ENCODE measurements around the gene BEST4.
"Not testable (repeated sequence)": the region's sequence is repeated elsewhere in the genome, so short reads cannot be mapped to it uniquely, and the experiment has no call there.

BEST4 gene

GRCh38 chr1:44803062-44803311, 15.0 kb upstream of the BEST4 start:
- in situ Hi-C loops (cut with MboI; ENCODE audit: low sequenced_read_pairs): no loop called here

DNA sequence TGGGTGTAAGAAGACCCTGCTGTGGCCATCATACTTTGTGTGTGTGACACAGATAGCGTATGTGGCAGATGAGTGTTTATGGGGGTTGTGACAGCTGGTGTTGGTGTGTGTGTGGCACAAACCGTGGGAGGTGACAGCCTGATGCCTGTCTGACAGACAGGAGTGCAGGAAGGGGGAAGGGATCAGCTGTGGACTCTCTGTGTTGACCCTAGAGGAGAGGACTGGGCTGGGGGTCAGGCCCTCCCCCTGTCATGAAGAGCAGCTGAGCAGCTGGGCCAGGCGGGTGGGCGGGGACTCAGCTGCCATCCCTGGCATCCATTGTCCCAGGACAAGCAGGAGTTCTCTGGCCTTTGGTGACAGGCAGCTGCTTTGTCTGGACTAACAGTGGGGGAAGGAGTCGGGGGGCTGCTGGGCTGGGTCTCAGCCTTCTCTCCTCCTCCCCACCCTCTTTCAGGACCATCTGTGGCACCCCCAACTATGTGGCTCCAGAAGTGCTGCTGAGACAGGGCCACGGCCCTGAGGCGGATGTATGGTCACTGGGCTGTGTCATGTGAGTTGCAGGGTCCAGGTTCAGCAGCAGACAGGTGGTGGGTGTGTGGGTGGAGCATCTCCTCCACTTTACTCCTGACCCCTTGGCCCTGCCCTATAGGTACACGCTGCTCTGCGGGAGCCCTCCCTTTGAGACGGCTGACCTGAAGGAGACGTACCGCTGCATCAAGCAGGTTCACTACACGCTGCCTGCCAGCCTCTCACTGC, 14.5 kb upstream of the BEST4 start:
- in situ Hi-C loops (cut with MboI; ENCODE audit: low sequenced_read_pairs): no loop called here

DNA sequence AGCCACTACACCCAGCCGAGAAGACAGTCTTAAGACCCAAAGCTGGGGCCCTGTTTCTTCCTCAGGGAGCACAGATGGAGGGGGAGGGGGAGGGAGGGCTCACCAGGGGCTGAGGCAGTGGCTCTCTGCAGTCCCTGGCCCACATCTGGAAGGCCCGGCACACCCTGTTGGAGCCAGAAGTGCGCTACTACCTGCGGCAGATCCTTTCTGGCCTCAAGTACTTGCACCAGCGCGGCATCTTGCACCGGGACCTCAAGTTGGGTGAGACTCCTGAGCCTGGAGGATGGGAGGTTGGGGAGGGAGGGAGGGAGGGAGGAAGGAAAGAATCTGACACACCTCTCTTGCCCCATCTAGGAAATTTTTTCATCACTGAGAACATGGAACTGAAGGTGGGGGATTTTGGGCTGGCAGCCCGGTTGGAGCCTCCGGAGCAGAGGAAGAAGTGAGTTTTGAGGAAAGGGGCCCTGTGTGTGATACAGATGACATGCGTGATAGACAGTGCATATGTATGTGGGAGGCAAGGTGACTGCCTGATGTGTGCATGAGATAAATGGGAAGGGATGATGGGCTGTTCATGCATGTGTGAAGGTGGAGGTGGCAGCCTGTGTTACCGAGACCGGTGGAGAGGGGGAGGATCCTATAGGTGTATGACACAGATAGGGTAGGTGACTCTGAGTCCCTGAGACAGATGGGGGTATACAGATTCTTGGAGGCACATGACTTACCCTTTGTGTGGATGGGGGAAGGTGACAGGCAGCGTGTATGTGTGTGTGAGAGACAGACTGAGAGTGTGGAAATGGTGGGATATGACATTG, 13.7 kb upstream of the BEST4 start:
- in situ Hi-C loops (cut with MboI; ENCODE audit: low sequenced_read_pairs): no loop called here

- in situ Hi-C loops (cut with MboI; ENCODE audit: low sequenced_read_pairs): no loop called here
These were observed 12.0 kb upstream of the BEST4 start, which contains the start of gene PLK3 for GRCh38 chr1:44799770-44800584. PLK3 (plus strand) TSS chr1:44800377; CDS start chr1:44800464, 87 bp downstream.

GRCh38 chr1:44798481-44799365, 10.8 kb upstream of the BEST4 start:
- in situ Hi-C loops (cut with MboI; ENCODE audit: low sequenced_read_pairs): no loop called here

GRCh38 chr1:44797886-44798285, 9.9 kb upstream of the BEST4 start:
- in situ Hi-C loops (cut with MboI; ENCODE audit: low sequenced_read_pairs): not testable (repeated sequence)

- in situ Hi-C loops (cut with MboI; ENCODE audit: low sequenced_read_pairs): no loop called here
These were observed 4.9 kb upstream of the BEST4 start for GRCh38 chr1:44792736-44793502.

DNA sequence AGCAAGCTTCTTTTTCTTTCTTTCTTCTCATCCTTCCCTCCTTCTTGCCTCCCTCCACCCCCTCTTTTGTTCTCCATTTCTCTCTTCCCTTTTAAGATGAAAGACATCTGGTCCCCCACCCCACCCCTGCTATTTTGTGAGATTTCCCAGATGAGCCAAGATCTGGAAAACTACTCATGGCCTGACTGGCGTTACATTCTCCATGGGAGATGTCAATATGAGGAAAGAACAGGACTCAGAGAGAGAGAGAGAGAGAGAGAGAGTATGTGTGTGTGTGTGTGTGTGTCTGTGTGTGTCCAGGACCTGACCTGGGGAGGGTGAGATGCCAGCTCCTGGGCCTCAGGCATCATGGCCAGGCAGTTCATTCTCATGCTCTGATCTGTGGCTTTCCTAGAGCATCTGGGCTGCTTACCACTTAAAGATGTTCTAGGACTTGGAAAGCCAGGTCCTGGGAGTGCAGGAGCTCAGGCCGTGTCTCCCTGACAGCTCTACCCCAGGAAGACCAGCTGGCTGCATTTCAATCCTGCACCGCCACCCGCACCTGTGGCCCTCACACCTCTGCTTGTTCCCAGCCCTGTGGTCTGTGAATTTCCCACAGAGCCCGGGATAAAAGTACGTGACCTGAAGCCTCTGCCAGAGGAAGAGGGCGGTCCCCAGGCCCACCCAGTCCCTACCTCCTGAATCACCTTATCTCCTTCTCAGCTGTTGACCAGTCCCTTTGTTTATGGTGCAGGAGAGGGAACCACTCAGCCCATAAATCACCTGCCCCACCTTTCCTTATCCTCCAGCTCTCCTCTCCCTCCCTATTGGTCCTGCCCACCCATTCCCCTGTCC, 3.2 kb upstream of the BEST4 start:
- in situ Hi-C loops (cut with MboI; ENCODE audit: low sequenced_read_pairs): no loop called here

DNA sequence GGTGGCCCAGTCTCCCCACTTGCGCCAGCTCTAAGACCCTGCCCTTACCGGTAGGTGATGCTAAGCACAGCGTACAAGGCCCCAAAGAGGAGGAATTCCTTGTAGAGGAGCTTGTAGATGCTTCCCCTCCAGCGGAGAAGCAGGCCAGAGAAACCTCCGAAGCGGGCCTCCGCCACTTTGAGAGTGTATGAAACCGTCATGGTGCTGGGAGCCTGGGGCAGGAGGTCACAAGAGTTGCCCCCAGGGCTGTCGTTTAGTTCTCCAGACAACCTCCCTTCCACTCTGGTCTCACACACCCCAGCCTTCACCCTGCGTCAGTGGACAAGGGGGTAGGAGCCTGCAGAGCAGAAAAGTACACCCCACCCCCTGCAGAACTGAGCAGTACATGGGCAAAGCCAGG, 464 bp downstream of the BEST4 start:
- in situ Hi-C loops (cut with MboI; ENCODE audit: low sequenced_read_pairs): no loop called here

DNA sequence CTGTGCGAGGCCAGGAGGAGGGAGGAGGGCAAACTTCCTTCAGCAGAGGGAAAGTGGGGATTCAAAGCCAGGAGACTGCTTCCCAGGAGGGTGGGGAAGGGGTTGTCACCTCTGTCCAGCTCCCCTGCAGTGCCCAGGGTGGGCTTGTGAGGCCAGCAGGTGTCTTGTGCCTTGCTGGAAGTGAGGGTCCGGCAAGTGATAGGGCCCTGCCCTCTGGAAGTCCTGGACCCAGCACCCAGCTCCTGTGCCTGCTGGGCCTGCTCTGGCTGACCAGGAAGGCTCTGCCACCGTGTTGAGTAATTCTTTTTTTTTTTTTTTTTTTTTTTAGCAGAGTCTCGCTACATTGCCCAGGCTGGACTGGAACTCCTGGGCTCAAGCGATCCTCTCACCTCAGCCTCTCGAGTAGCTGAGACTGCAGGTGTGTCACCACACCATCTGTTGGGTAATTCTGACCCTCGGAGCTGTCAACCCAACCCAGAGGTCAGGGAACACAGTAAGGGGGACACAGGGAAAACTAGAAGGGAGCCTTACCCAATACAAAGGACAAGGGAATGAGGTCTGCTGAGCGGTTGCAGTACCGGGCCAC, 1.0 kb downstream of the BEST4 start:
- in situ Hi-C loops (cut with MboI; ENCODE audit: low sequenced_read_pairs): no loop called here

DNA sequence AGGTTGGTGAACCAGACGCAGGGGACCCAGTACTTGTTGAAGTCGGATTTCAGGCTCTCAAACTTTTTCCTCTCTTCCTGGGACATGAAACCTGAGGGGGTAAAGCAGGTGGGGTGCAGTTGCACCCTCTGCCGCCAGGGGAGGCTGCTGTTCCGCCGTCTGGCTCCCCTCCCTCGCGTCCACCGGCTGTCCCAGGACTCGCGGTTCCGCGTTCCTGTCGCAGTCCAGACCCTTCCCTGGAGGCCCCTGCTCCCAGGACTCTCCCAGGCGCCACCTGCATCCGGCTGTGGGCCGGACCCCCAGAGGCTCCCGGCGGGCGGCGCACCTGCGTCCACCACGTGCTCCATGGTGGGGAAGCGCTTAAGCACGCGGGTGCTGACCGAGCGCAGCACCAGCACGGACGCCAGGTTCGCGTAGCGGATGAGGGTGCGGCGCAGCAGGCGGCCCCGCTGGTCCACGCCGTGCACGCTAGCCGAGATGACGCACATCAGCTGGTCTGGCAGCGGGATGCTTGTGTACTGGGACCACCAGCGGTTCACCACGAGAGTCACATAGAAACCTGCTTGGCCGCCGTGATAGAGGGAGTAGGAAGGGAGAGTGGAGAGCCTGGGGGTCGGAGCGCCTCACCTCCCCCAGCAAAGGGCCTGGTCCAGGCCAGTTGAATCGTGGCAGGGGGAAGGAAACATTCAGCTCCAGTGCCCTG, 1.7 kb downstream of the BEST4 start:
- in situ Hi-C loops (cut with MboI; ENCODE audit: low sequenced_read_pairs): no loop called here

DNA sequence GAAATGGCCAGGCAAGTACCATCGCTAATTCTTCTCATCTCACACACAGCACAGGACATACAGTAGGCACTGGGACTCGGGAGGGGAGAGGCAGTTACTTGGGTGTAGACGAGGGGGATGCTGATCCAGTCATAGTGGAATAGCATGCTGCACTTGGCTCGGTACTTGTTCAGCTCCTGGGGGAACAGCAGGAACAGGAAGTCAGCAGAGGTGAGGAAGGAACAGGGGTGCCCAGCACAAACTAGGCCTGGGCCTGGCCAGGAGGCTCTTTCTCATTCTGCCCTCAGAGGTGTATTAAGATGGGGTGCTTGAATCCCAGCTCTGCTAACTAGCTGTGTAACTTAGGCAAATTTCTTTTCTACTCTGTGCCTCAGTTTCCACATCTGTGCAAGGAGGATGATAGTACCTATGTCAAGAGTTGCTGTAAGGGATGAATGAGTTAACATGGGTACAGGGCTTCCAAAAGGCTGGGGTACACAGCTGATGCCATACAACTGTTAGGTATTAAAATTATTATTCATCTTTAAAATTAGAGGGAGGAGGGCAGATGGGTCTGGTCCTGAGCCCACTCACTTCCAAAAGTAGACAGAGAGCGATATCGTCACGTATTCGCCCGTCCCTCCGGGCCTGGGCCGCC, 2.4 kb downstream of the BEST4 start:
- in situ Hi-C loops (cut with MboI; ENCODE audit: low sequenced_read_pairs): no loop called here

DNA sequence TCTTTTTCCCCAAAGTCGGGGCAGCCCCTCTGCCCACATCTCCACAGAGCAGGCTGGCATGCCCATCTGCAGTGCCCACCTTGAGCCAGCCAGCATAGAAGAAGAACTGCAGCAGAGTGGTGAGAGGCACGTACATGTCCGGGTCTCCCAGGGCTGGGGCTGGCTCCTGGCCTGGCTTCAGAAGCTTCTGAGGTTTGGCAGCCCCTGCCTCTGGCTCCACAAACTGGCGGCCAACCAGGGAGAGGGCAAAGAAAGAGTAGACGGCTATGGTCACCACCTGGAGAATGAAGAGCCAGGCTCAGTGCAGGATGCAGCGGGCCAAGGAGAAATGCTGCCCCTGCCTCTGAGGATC, 3.0 kb downstream of the BEST4 start:
- in situ Hi-C loops (cut with MboI; ENCODE audit: low sequenced_read_pairs): no loop called here

DNA sequence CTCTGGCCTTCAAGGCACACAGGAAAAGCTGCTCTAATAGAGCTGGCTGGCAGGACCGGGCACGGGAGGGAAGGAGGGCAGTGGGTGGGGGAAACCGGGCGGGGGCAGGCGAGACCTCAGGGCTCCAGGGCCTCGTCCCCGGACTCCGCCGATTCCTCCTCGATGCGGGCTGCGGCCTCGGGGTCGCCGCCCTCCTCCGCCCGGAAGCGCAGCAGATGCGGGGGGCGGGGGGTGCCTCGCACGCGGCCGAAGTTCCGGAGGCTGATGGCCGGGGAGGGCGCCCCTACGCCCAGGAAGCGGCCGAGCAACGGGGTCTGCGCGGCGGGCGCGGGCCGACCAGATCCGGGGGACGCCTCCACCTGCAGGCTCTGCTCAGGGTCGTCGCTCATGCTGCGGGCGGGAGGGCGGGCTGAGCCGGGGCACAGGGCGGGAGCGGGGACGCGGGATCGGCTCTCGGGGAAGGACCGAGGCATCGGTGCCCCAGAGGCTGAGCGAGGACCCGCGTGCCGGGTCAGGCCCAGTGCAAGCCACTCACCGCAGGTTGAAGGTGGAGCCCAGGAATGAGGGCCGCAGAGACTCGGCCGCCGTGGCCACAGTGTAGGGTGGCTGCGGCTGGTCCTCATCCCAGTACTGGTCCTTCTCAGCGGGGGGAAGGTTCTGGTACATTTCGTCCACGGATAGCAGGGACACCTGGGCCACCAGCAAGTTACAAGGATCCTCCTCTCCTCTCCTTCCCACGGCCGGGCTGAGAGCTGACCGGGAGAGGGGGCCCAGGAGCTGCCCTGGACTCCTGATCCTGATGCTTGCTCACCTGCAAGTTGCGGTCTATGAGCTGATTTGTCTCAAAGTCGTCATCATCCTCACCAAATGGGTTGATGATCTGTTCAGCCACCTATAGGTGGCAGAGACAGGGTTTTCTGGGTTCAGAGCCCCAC, 3.6 kb downstream of the BEST4 start:
- in situ Hi-C loops (cut with MboI; ENCODE audit: low sequenced_read_pairs): no loop called here

GRCh38 chr1:44783697-44784093, 4.3 kb downstream of the BEST4 start:
- in situ Hi-C loops (cut with MboI; ENCODE audit: low sequenced_read_pairs): no loop called here

DNA sequence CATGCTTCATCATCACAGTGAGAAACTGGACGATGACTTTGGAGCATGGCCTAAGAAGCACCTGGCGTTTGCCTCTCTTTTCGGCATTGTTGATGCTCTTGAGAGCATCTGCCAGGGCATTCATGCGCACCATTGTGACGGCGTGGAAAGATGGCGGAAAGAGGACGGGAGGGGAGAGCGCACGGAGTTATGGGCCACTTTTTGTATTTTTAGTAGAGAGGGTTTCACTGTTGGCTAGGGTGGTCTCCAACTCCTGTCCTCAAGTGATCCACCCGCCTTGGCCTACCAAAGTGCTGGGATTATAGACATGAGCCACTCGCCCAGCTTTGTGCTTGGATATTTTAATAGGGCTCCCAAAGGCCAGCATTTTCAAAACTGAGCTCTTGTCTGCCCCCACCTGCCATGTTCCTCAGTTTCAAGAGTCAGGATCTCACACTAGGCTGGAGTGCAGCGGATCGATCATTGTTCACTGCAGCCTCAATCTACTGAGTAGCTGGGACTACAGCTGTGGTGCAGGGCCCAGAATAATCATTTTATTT, 7.3 kb downstream of the BEST4 start:
- in situ Hi-C loops (cut with MboI; ENCODE audit: low sequenced_read_pairs): no loop called here
